Stomach (tissue), 4 donors: ENCODE data around the gene MTARC1.

Experiments
- CTCF ChIP-seq, 7 experiments: fragments of 450-650 bp in 4 of 7; fragments of 200-600 bp in 3 of 7; sonication (generic) in 3 of 7; IDR thresholded peaks; one replicate each; pipeline ENCODE4 v1.5.1; 2016 to 2019; ENCODE audit warnings: antibody characterized with exemption in 7 of 7, control low read depth in 2 of 7, mild to moderate bottlenecking in 1 of 7
- POLR2A ChIP-seq, 4 donors: fragments of 450-650 bp; IDR thresholded peaks; one replicate each; pipeline ENCODE4 v1.6.1; 2016; ENCODE audit warnings: antibody characterized with exemption in 4 of 4, control low read depth in 2 of 4, mild to moderate bottlenecking in 1 of 4, moderate library complexity in 1 of 4
- POLR2AphosphoS5 ChIP-seq, 3 donors: sonication (generic); formaldehyde crosslinking; IDR thresholded peaks; one replicate each; pipeline ENCODE4 v1.6.1; 2016; ENCODE audit warnings: antibody characterized with exemption in 3 of 3

- TF ChIP-seq CTCF (IDR thresholded peaks at IDR 0.05), result no peak
- no peak for TF ChIP-seq POLR2A (IDR thresholded peaks at IDR 0.05)
- no peak for TF ChIP-seq POLR2AphosphoS5 (IDR thresholded peaks at IDR 0.05)
Observed at GRCh38 chr1:220776254-220776653, 10.5 kb upstream of the MTARC1 start.
